Amniotic stem cell (primary cell): ENCODE data around the gene CFAP74.
A peak's percentile ranks its signal among the peaks of the same experiment; 100 is the strongest.
"Not testable (repeated sequence)": the region's sequence is repeated elsewhere in the genome, so short reads cannot be mapped to it uniquely, and the experiment has no call there.

Experiments used
- DNase-seq: peaks from one replicate; lab custom pipeline; 2025; lab: John Stamatoyannopoulos, UW

The CFAP74 gene

DNA sequence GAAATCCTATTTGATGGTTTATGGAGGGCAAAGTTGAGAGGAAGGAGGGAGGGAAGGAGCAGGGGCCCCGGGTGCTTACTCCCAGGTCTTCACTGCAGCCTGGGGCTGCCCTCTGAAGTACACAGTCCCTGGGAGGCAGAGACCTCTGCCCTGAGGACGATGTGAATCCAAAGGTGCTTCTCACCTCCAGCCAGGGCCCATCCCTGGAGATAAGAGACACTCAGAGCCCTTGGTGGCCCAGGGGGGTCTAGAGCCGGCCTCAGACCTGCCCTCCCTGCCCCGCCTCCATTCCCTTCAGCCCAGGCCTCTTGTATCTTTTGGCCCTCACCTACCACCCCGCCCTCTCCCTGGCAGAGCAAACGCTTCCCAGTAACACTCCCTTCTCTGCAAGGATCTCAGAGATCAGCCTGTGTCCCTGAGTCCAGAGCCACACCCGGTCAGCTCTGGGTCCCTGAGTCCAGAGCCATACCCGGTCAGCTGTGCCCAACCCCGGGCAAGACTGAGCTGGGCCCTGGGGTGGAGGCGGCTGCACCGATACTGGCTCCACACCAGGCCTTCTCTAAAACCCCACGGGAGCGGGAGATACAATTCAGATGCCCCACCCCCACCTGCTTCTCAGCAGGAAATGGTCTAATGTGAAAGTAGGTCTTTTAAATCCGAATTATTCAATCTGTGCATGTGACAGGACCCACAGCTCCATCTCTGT is 109.1 kb downstream of the CFAP74 start:
- DNase-seq, result no peak

DNA sequence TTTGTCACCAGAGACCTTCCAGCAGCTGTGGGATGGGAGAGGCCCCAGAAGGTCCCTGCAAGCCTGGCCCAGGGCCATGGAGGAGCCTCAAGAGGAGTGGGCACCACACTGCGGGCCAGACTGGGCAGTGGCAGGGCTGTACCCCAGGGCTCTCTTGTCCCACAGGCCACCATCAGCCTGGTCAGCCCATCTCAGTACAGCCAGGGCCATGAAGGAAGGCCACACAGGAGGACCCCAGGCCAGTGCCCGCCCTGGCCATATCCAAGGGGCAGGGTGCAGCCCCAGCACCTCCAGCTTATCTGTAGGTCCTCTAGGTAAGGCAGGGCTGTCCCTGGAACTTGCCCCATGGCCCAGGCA is 109.6 kb downstream of the CFAP74 start:
- DNase-seq, result no peak

DNA sequence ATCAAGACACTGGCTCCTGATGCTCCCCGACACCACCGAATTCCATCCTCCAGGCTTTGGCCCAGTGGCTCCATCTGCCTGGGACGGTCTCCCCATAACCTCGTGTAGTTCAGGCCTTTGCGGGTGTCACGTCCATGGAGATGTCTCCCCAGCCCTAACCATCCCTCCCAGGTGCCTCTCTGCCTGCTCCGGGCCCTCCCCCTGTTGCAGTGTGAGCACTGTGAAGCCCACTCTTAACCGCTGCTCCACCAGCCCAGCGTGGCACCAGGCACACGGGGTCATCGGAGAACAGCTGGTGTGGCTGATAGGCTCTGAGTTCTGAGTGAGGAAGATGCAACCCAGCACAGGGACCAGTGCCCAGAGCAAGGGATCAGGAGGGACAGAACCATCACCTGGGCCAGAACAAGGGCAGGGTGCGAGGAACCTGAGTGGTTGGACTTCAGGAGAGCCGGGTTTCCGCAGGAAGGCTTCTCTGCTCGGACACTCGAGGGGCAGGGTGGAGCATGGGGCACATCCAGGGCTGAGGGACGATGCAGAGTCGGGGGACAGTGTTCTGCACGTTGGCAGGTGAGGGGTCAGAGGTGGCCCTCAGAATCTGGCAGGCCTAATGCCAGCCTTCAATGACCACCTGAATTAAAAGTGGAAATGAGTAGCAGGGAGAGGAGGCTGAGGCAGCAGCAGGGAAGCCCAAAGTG is 110.1 kb downstream of the CFAP74 start:
- DNase-seq, result no peak

DNA sequence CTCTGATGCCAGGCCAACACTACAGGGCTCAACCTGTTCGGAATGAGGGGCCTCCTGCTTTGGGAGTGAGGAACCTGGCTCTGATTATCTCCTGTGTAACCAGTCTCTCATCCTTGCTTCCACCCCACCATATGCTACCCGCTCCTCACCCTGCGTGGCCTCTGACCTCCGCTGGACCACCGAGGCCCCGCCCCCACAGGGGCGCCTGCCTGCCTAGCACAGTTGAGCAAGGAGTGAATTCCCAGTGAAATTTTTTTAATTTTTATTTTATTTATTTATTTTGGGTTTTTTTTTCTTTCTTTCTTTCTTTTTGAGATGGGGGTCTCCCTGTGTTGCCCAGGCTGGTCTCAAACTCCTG is 110.8 kb downstream of the CFAP74 start:
- no peak for DNase-seq

DNA sequence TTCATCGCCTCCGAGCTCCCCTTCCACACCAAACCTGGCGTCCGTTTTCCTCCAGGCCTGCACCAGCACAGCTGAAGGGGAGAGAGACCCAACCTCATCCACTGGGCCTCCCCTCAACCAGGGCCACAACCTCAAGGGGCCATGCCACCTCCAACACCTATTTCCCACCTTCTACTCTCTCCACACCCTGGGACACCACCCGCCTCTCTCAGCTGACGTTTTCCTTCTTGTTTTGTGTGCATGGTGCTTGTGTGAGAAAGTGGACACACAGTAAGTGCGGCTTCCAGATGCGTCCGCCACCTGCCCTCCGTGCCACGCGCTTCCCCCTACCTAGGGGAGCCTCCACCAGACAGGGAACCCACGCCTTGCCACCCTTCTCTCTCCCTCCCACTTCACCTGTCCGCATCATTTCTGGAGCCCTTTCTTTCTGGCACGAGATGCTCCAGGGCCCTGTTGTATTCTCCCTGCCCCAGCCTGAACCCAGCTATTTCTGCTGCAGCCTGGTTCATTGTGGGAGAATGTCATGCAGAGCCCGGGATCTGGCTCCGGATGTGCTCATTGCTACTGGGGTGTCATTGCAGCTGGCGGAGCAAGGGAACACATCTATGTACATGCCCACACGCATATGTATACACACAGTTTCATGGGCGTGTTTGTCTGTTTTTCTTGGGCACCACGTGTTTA is 111.4 kb downstream of the CFAP74 start:
- DNase-seq, result no peak

DNA sequence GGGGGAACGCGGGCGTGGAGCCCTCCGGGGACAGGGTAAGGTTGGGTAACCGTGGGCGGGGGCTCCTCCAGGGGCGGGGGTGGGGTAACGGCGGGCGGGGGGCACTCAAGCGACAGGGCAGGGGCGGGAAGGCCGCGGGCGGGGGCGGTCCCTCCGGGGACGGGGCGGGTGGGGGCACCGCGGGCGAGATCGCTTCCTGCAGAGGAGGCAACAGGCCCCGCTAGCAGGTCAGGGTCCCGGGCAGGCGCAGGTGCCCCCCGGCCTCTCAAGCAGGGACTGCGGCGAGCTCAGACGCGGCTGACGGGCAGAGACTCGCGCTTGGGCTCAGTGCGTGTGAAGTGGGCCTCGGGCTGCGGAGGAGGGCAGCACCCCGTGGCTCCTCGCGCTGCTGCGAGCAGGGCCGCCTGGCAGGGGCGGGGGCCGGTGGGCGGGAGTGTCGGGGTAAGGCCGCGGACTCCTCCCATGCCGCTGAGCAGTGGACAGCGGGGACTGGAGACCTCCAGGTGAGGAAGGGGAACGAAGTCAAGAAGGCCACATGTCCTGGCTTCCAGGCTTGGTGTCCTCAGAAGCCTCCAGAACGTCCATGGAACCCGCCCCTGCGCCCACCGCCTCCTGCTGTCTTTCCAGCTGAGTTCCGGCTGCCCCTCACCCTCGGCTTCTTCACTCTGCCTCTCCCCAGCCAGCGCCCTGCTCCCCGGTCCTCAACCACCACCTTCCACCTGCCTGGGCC is 112.1 kb downstream of the CFAP74 start:
- DNase-seq, result peak; percentile 20

DNA sequence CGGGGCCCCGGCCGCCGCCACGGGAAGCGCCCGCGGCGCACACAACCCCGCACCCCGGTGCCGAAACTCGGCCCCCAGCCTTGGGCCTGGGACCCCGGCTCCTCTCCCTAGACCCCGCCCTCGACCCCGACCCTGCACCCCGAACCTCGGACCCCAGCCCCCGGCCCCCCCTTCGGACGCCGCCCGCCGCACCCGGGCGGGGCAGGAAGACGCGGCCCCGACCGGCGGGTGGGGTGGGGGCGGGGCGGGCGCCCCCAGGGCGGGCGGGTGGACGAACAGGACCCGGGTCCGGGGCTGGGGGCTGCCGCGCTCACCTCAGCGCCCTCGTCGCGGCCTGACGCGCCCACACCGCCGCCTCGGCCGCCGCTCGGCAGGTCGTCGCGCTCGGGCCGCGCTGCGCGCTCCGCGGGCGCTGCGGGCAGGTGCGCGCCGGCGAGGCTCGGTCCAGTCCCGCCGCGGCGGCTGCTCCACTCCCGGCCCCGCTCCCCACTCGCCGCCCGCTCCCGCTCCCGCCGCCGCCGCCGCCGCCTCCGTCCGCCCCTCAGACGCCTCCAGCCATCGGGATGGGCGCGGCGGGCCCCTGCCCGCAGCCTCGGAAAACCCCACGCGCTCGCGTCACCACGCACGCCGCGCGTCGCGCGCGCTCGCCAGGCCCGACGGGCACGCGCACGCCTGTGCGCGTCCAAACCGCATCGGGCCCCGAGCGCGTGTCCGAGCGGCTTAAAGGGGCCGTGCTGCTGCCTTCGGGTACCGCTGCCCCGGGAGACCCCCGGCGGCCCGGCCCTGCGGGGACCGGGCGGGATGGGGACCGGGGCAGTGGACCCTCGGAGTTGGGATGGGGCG is 112.9 kb downstream of the CFAP74 start, which contains the start of gene GNB1:
GNB1 (minus strand) TSS at position 582 of the 843 bp plus-strand sequence. CDS start 65,634 bp downstream, outside the sequence.
- DNase-seq, result peak; percentile 66

DNA sequence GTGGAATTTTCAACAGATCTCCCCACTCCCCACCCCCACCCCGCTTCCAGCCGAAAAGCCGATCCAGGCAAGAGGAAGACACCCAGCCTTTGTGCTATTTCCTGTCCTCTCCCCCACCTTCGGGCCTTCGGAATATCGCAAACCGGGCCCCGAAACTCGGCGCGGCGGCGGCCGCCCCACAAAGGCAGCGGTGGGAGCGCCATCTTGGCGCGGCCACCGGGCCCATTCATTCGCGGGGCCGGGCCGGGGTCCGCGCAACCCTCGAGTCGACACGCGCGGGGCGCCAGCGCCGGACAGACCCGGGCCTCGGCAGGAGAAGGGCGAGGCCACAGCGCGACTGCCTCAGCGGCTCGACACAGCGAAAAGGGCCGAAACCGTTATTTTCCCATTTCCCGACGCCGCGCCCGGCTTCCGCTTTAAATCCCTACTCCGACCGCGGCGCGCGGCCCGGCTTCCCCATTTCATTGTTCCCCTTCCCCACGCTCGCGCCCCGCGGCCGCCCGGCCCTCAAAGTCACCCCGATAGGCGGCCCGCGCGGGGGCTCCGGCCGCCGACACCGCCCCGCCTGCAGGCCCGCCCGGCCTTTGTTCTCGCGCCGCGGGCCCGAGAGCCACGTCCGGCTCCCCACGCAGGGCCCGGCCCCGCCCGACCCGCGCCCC is 113.6 kb downstream of the CFAP74 start:
- DNase-seq, result peak; percentile 18

DNA sequence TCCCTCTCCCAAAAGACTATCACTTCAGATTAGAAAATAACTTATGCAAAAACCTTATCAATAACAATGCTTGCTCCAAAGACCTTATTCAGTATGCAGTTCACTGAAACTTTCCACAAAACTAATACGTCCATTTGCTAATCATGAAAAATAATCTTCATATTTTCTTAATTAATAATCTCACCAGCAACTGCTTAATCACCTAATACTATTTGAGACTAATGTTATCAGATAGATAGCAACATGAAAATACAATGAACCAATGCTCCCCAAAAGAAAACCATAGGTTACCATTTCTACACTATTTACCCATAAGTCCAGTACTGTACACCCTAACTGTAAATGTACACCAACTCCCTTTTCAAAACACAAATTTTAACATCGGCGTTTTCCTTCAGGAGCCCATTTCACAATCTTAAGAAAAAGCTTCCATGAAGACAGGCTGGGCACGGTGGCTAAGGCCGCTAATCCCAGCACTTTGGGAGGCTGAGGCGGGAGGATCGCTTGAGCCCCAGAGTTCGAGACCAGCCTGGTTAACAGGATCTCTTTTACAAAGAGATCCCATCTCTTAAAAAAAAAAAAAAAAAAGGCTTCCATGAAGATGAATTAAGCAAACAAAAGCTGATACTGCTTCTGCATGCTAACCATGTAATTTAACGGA is 114.4 kb downstream of the CFAP74 start:
- DNase-seq, result no peak

DNA sequence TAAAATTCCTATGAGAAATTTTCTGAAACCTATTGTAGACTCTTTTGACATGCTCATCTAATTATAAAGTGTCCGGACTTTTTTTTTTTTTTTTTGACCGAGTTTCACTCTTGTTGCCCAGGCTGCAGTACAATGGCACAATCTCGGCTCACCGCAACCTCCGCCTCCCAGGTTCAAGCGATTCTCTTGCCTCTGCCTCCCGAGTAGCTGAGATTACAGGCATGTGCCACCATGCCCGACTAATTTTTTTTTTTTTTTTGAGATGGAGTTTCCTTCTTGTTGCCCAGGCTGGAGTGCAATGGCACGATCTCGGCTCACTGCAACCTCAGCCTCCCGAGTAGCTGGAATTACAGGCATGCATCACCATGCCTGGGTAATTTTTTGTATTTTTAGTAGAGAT is 119.7 kb downstream of the CFAP74 start:
- DNase-seq, result not testable (repeated sequence)

DNA sequence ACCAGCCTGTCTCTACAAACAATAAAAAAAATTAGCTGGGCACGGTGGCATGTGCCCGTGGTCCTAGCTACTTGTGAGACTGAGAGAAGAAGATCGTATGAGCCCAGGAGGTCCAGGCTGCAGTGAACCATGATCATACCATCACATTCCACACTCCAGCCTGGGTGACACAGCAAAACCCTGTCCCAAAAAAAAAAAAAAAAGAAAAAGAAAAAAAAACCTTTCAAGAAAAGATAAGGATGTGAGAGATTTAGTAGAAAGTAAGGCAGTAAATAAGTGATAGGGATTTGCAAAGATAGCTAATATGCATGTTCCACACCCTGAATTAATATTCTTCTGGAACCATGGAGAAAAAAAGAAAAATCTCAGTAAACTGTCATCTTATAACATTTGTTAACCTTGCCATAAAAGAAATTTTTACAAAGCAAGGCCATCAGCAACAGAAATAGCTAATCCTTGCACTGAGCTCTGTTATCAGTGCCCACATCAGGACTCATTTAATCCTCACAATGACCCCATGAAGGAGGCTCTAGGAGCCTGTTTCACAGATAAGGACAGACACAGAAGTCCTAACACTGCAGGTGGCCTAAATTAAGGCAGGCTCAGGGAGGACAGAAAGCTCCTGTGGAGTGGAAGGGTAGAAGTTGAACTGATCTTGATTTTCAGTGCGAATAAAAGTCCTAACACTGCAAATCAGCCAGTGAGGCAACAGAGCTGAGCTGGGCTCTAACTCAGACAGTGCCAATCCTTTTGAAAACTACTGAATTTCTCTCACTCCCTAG is 120.3 kb downstream of the CFAP74 start:
- DNase-seq, result no peak

DNA sequence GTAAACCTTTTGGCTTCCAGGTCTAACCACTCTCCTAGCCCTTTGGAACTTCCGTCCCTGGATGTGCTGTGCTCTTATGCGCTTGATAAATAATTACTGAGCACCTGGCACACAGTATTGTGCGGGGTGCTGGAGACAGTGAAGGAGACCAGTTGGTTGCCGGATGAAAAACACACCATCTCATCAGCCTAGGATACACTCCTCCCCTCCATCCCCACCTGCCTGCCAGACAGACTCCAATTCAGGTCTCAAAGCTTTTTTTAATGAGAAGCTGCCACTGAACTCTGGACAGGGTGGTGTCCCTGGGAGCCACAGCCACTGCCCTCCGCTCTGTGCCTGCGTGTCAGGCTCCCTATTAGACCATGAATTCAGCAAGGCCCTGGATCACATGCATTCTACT is 121.9 kb downstream of the CFAP74 start:
- DNase-seq, result no peak

DNA sequence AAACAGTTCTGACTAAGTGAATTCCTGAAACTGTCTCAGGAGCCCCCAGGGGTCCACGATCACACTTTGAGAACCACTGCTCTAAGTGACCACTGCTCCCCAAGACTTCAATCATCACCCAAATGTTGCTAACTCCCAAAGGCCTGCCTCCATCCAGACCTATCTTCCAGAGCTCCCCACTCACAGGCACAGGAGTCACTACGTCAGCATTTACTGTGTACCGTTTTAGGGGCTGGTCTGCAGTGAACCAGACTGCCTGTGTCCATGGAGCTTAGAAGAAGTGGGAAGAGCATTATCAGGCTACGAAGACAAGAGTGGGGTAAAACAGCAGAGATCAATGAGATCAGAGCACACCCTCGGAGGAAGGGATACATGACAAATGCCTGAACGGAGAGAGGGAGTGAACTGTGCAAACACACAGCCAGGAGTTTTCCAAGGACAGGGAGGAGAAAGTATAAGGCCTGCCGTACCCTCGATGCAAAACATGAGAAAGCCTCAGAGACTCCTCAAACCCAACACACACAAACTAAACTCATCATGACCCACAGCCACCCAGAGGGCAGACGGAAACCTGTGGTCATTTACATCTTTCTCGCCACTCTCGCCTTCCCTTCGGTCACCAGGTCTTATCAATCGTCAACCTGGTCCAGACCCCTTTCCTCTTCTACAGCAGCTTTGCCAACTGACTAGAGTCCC is 122.8 kb downstream of the CFAP74 start:
- no peak for DNase-seq

DNA sequence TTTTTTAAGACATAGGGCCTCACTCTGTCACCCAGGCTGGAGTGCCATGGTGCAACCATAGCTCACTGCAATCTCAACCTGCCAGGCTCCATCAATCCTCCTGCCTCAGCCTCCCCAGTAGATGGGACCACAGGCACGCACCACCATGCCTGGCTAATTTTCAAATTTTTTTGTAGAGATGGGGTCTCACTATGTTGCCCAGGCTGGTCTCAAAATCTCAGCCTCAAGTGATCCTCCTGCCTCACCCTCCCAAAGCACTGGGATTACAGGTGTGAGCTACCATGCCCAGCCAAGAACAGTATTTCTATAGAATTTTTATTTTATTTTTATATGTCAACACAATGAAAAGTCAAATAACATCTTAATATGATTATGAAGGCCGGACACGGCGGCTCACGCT is 123.6 kb downstream of the CFAP74 start:
- DNase-seq, result no peak

DNA sequence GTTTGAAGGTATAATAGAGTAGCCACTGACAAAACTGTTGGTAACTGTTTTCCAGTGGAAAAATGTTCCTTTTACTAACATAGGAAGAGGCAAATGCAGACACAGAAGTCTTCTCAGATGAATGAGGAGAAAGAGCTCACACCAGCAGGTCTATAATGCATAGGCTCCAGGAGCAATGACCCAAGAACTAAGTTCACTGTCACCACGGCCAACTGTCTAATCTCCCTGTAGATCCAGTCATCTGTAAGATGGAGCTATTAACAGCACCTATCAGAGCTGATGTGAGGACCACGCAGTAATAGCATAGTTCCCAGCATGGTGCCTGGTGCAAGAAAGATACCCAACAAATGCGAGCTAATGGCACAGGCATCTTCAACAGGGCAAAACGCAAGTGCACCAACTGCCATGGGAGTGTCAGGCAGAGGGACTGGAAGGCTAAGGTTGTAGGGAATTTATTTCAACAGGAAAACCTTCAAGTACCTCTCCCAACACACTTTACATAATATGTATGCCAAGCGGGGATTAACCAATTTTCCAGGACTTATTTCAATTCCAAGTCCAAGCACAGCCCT is 125.6 kb downstream of the CFAP74 start:
- DNase-seq, result no peak

DNA sequence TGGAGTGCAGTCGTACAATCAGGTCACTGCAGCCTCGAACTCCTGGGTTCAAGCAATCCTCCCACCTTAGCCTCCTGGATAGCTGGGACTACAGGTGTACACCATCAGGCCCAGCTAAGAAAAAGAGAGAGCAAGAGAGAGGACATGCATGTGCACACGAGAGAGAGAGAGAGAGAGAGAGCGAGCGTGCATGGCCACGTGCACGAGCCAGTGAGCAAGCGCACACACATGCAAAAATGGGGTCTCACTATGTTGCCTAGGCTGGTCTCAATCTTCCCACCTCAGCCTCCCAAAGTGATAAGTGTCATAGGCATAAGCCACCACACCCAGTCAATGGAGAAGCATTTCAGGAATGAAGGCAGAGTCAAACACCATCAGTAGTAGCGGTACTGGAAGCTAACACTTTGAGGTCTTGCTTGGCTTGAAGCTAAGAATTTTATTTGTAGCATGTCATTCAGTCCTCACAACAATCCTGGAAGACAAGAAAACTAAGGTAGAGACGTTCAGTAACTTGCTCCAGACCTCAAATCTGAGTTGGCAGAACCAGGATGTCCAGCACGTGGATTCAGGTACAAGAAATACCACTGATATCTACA is 127.2 kb downstream of the CFAP74 start:
- DNase-seq, result no peak

DNA sequence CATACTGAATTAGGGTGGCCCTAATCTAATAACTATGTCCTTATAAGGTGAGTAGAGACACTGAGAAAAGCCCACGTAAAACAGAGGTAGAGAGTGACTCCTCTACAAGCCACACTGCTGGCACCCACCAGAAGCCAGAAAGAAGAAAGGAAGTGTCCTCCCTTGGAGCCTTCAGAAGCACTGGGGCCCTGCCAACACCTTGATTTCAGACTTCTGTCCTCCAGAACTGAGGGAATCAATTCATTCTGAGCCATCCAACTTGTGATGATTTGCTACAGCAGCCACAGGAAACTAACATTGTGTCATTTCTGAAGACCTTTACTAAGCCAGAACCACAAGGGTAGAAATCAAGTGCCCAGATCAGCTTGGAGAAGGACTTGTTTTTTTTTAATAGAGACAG is 127.7 kb downstream of the CFAP74 start:
- DNase-seq, result no peak

DNA sequence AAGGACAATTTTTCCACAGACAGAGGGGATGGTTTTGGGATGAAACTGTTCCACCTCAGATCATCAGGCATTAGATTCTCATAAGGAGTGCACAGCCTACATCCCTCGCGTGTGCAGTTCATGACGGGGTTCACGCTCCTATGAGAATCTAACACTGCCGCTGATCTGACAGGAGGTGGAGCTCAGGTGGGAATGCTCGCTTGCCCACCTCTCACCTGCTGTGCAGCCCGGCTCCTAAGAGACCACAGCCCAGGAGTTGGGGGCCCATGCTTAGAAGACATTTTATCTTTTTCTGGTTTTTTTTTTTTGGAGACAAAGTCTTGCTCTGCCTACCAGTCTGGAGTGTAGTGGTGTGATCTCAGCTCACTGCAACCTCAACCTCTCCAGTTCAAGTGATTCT is 128.7 kb downstream of the CFAP74 start:
- no peak for DNase-seq
